ENCODE data around the gene TUBGCP3.

The TUBGCP3 gene

DNA sequence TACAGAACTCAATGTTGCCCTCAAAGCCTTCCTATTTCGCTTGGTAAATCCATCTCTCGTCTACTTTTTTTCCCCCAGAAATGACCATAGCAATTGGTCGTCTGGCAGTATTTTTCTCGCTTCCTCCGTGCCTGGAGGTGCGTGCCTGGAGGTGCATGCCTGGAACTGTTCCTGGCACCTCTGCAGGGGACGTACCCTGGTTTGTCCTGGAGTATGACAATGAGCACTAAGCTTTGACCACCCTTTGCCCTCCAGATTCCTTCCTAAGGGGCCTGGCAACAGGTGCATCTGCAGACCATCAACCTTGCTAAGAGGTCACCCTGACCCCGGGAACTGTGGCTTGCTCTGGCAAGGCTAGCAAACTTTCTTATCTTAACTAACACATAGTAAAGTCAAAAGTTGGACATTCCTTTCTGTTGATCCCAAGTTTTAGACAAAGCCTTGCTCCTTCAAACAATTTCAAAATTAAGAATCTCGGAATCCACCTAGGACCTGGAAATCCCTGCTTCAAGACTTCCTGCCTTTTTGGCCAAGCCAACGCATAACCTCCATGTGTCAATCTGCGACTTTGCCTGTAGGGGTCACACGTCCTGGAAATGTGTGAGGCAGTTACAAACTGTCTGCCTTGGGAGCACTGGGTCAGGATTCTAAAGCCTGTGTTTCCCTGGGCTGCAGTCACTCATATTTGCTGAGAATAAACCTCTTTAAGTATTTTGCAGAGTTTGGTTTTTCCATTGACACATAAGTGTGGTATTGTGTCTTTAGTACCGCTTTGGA is 28.8 kb upstream of the TUBGCP3 start:
- DNase-seq, result no peak

DNA sequence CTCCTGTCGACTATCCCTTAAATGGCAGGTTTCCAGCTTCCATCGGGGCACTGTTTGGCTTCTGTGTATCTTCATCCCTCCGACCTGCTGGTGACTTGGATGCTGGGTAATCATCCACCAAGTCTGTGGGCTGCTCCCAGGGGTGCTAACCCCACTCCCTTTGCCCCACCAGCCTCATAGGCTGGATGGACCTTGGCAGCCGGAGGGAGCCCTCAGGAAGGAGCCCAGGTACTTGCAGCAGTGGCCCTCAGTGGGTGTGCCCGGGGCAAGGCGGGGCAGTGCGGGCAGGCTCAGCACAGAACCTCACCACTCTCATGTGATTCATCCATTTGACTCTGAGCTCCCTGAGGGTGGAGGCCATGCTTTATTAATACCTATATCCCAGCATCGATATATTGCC is 27.4 kb upstream of the TUBGCP3 start:
- no peak for DNase-seq

DNA sequence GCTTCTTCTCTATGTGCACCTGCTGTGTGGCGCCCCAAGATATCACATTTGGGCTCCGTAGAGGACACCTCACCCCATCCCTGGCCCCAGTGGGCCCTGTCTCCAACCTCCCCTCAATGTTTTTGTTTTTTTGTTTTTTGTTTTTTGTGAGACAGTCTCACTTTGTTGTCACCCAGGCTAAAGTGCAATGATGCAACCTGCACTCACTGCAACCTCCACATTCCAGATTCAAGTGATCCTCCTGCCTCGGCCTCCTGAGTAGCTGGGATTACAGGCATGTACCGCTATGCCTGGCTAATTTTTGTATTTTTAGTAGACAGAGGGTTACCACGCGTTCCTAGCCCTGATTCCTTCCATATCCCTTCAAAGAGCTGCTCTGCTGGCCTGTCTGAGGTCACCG is 26.9 kb upstream of the TUBGCP3 start:
- DNase-seq, result no peak

DNA sequence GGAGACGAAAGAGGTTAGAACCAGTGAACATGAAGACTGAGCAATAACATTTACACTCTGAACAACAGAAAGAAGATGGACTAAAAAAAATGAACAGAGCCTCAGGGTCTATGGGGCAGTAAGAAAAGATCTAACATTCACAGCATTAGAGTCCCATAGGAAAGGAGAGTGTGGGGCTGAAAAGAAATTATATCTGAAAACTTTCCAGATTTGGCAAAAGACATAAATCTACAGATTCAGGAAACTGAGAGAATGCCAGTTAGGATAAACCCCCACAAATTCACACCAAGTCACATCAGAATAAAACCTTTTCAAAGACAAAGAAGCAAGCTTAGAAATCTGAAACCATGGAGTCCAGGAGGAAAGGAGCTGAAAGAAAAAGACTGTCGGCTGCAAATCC is 20.3 kb upstream of the TUBGCP3 start:
- DNase-seq, result no peak

DNA sequence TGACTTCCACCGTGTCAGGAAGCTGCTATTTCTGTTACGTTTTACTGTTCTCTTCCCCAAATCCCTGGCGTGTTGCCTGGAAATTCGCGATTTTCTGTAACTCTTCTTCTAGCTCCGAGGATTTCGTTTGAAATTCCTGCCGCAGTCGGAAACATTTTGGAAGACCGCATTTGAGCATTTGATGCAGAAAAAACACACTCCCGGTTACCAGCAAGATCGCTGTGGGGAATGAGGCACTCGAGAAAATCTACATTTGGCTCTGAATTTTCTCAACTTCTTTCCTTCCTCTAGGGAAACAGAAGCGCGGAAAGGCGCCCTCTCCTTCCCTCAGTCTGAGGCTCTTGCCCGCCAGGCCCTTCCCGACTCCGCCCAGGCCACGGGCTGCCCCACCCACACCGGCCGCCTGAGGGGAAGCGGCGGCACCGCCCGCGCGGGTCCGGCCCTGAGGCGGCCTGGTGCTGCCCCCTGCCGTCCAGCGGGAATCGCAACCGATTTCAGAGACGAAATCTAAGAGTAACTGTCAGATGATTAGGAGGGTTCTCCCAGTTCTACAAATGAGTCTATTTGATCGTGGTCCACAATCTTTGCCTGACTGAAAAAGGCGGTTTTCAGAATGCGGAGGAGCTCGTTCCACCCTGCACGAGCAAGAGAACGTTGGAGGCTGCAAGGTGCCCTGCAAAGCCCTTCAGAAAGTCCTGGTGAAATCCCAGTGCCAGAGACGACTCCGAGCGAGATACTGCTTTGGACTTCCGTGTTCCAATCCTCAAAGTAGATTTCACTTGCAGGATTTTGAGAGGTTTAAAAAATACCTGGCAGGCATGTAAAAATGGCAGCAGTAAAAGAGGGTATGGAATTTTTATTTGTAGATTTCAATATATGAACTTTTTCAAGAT is 18.4 kb upstream of the TUBGCP3 start:
- DNase-seq, result peak; percentile 98

DNA sequence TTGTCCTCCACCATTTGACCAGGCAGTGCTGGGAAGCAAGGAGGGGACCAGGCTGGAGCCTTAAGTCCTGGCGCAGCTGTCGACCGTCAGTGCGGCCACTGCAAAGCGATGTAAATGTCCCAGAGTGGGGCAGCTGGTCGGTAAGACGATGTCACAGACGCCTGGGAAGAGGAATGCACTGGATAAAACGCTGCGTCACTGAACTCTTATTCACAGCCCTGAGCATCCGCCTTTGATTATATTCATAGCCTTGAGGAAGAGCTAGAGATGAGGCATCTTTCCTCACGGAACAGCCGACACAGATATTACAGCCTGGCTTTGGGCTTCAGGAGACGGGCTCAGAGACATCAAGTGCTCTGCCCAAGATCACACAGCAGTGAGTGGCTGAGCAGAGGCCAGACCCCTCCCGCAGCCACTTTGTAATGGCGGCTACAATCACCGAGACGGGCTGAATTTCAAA is 17.6 kb upstream of the TUBGCP3 start:
- DNase-seq, result no peak

DNA sequence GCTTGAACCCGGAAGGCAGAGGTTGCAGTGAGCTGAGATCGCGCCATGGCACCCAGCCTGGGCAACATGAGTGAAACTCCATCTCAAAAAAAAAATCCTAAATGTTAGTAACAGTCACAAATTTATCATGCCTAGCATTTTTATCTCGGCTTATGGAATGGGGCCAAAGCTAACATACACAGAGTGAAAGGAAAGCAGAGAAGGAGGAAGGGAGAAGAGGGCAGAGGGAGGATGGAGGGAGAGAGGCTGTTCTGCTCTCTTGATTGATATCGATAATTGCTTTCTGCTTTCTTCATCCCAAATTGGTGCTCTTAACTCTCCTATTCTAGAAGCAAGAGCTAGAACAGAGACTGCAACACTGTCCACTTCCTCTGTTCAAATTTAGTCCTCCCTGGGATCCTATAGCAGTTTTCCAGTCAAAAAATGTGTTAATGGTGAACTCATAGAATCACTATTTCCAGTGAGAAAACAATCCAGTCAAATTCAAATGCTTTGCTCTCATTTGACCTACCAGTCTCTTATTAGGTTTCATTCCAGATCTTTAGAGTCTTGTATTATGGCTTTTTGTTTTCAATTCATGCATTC is 15.8 kb upstream of the TUBGCP3 start:
- DNase-seq, result no peak

DNA sequence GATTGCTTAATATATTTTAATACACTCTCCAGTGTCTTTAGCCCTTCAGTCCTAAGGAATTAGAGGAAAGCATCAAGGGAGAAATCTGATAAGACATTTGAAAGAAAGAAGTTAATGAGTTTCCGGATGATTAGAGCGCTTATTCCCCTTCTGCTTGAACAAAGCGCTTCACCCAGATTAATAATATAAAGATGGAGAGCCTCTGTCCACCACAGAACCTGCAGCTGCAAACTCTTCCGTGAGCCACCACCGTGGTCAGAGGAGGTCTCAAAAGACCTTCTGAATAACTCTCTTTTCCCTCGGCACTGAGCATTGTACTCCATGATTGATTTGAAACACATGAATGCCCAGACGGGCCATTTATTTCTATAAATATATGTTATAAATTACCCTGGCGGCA is 14.2 kb upstream of the TUBGCP3 start:
- peak; percentile 77 for DNase-seq

DNA sequence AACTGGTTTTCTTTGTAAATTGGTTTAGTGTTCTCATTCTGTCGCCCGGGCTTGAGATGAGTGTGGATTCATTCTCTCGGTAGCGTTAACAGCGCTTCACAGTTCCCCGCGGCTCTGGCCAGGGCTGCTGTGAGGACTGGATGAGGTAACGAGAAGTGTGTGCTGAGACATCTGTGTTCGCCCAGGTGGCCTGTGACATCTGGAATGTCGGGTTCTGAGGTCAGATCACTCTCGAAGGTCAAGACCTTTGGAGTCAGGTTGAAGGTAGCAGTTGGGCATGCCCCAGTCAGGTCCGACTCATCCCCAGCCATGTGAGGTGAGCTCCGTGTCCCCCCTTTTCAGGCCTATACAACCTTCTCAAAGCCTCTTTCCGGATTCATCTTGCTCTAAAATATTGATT is 13.4 kb upstream of the TUBGCP3 start:
- DNase-seq, result no peak

DNA sequence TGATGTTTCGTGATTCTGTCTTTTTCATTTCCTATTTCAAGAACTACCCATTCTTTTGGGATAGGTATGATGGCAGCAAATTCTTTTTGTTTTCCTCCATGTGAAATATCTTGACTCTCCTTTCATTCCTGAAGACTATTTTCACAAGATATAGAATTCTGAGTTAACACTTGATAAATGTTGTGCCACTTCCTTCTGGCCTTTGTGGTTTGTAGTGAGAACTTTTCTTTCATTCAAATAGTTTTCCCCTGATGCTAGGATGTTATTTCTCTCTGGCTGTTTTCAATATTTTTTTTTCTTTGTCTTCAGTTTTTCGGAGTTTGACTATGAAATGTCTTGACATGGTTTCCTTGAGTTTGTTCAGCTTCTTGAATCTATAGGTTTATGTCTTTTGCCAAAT is 8.3 kb upstream of the TUBGCP3 start:
- no peak for DNase-seq

DNA sequence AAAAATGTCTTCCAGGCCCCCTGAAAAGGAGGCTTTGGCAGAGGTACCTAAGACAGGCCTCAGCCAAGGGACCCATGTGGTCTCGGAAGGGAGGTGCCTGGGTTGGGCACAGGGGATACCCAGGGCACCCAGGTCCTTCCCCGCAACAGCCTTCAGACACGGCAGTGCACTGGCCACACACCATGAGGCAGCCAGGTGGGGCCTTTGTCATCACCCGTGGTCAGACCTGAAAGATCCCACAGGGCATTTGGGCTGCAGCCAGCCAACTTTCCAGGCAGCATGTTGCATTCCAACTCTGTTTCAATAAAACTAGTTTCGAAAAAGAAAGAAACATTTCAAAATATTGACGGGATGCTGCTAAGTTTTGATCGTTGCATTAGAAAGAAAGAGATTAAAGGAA is 4.7 kb upstream of the TUBGCP3 start:
- no peak for DNase-seq

DNA sequence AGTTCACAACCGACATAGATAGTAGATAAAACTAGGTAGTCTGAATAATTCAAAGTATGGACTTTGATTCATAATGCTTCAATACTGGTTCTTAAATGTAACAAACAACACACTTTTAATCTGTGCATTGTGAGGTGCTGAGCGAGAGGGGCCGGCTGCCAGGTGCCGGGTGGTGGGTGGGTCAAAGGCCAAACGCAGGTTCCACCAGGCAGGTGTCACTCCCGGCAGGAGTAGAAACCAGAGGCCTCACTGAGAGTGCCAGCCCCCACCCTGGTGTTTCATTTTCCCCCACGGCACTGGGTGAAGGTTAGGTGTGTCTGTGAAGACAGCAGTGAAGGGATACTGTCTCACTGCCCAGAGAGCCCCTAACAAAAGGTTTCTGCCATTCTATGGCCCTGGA is 4.2 kb upstream of the TUBGCP3 start:
- no peak for DNase-seq

DNA sequence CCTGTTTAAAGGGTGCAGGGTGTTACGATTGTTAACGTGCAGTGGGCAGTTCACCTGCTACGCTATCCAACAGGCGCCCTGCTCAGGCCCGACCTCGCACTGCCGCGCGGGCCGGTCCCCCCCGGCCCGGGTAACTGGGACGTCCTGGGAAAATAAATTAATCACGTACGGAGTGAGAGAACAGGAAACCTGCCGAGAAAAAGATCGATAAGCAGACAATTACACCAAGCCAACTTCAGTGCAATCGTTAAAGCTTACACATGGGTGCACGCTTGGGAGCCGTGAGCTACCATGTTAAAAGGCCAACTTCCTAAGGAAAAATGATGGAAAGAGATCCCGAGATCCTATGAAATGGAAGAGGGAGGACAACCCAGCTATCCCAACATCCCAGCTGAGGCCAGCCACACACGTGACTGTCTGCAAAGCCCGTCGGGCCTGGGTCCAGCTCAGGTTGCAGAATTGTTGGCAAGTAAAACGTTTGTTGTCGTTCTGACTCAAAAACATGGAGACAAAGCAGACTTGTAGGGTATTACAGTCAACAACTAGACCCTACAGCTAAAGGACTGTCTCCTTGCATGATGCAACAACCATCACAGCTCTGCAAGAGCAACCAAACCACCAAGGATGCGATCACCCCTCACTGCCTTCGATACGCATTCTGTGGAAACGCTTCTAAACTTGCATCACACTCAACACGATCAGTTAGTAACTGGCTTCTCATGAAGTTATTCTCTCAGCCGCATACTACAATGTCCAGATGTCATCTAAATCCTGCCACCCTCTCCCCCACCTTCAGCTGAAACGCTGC is 741 bp upstream of the TUBGCP3 start:
- DNase-seq, result peak; percentile 97

DNA sequence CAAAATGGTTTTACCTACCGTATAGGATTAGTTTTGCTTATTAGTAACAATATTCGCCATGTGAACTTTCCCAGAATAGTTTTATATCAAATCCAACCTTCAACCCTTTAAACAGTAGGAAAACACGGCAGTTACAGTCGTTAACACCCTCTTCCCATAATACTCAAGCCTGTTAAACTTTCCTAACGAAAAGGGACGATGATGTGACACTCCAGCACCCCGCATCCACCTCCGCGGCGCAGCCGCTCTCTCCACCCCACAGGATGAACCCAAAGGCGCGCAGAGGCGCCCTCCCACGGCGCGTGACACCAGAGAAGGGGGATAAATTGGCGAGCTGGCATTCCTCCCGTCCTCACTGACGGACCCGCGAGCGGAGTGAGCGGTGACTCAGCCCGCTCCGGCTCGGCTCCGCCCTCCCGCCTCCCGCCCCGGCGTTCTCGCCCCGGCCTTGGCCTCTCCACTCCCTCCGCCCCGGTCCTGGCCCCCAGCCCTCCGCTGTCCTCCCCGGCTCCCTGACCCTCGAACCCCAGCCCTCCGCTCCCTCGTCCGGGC is 665 bp downstream of the TUBGCP3 start:
- DNase-seq, result peak; percentile 85

DNA sequence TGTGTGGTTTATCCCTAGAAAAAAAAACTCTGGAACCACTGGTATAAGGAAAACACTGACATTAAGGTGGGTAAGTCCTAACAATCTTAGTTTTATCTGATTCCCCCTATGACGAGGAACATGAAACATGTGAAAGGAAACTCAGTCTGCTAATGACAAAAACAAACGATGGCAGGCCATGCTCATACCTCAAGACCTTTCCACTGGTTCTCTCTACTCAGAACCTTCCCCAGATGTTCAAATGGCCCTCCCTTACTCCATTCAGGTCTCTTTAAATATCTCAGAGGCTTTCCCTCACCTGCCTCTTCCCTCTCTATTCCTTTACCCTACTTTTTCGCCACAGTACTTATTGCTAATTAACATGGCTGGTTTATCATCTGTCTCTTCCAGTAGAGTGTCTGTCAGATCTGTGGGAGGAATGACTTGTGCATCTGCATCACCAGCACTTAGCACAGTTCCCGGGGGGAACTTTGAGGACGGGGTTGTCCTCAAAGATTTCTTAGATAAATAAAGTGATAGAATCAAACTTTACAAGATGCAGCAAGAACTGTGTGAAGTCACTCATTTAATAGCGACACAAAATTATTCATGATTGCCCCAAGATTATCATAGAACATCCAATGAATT is 1.5 kb downstream of the TUBGCP3 start:
- peak; percentile 24 for DNase-seq

DNA sequence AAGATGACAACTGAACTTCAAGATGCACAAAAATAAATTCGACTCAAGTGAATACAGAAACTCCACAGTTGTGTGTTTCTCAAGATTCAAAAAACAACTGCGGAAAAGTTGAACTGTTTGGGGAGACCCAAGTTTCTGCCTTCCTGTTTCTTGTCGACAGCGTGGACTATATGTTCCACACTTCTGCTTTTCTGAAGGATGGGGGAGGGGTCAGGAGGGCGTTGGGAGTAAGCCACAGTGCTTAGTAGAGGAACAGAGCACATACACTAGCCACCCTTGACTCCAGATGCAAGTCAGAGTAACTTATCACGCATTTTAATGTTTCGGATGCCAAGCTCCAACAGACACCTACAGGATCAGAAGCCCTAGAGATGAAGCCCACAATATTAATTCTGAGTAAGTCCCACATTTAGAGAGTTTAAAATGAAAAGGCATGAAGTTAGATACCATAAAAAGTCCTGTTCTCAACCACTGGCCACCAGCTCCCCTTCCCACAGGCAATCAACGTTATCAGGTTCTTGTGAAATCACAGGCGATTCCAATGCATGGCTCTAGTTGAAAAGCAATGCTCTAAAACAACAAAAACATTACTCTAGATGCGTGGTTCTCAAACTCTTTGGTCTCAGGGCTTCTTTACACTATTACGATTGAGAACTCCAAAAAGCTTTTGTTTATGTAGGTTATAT is 4.2 kb downstream of the TUBGCP3 start:
- DNase-seq, result no peak

DNA sequence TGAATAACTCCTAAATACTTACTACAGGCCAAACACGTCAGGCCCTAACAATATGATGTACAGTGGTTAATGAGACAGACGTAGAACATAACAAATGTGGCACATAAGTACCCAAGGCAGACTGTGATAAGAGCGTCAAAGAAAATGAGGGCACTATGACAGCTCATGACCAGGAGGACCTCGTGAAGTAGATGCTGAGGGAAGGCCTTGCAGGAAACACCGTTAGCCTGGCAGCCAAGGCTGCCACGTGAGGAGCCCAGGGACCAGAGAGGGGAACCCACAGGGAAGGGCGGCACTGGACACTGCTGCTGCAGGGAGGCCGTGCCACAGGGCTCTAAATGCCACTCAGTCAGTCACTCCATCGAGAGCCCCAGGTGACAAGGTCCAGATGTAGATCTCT is 5.7 kb downstream of the TUBGCP3 start:
- no peak for DNase-seq

DNA sequence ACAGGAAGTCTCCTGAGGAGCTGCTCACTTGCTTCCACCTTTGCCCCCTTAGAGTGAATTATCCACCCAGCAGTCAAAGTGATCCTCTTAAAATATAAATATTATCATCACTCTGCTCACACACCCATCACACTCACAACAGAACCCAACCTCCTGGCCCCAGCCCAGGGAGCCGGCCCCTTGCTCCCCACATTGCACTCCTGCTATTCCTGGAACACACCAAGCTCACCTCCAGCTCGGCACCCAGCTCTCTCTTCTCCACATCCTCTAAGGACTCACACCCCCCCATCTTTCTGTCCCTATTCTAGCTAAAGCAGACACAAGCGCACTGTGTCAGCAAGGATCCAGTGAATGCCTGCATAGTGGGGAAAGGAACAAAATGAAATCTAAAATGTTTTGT is 7.0 kb downstream of the TUBGCP3 start:
- no peak for DNase-seq

DNA sequence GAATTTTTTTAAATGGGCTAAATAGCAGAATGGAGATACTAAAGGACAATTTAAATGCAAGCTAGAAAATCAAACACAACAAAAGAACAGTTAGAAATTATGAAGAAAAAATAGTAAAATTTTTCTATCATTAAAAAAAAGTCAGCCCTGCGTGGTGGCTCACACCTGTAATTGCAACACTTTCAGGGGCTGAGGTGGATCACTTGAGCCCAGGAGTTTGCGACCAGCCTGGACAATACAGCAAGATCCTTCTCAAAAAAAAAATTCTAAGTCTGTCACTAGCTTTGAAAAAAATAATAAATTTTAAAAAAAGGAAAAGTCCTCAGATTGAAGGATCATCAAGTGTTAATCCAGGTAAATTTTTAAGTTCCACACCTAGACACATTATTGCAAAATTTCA is 7.7 kb downstream of the TUBGCP3 start:
- DNase-seq, result no peak

DNA sequence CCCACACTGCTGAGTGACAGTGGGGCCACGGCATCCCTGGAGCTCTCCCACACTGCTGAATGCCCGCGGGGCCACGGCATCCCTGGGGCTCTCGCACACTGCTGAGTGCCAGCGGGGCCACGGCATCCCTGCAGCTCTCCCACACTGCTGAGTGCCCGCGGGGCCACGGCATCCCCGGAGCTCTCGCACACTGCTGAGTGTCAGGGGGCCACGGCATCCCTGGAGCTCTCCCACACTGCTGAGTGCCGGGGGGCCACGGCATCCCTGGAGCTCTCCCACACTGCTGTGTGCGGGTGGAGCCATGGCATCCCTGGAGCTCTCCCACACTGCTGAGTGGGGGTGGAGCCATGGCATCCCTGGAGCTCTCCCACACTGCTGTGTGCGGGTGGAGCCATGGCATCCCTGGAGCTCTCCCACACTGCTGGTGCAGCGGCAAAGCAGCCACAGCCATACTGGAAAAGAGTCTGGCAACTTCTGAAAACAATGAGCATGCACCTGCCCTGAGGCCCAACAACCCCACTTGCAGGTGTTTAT is 8.6 kb downstream of the TUBGCP3 start:
- DNase-seq, result no peak

DNA sequence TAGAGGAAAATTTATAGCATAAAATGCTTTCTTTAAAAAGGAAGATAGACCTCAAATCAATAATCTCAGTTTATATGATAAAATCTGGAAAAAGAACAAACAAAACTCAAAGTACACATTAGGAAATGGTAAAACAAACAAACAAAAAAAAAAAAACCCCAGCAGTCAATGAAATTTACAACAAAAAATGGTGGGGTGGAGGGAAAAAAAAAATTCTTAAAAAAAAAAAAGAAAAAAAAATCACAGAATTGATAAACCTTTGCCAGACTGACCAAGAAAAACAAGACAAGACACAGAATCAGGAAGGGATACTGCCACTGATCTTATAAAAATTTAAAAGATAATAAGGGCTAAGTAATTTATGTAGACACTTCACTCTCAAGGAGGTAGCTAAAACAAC is 11.2 kb downstream of the TUBGCP3 start:
- DNase-seq, result peak; percentile 69
